Body of pancreas (tissue), 4 donors: Measurements from ENCODE around the gene GRID2IP.

Experiments
- POLR2A ChIP-seq, 3 donors: fragments of 450-650 bp; IDR thresholded peaks; one replicate each; pipeline ENCODE4 v1.6.1; 2016; ENCODE audit warnings: antibody characterized with exemption in 3 of 3, mild to moderate bottlenecking in 2 of 3
- TF ChIP-seq, protein P1 (sequence below), 7 experiments: fragments of 450-650 bp in 4 of 7; fragments of 200-600 bp in 3 of 7; sonication (generic) in 3 of 7; IDR thresholded peaks; one replicate each; pipeline ENCODE4 v1.5.1; 2016 to 2019; ENCODE audit warnings: antibody characterized with exemption in 7 of 7

DNA sequence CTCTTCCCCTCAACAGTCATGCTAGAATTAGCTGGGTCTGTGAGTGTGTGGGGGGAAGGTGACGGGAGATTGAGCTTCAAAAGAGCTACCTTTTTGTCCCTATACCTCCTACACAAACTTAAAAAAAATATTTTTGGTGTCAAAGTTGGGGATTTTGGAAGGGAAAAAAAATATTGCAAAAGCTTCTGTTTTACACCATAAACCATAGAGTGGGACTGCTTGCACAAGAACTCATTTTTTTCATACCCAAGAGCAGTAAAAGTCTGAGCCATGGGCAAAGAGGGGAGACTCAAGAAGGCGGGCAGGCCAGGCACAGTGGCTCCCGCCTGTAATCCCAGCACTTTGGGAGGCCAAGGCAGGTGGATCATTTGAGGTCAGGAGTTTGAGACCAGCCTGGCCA, 16.6 kb upstream of the GRID2IP start:
- TF ChIP-seq, protein P1, sequence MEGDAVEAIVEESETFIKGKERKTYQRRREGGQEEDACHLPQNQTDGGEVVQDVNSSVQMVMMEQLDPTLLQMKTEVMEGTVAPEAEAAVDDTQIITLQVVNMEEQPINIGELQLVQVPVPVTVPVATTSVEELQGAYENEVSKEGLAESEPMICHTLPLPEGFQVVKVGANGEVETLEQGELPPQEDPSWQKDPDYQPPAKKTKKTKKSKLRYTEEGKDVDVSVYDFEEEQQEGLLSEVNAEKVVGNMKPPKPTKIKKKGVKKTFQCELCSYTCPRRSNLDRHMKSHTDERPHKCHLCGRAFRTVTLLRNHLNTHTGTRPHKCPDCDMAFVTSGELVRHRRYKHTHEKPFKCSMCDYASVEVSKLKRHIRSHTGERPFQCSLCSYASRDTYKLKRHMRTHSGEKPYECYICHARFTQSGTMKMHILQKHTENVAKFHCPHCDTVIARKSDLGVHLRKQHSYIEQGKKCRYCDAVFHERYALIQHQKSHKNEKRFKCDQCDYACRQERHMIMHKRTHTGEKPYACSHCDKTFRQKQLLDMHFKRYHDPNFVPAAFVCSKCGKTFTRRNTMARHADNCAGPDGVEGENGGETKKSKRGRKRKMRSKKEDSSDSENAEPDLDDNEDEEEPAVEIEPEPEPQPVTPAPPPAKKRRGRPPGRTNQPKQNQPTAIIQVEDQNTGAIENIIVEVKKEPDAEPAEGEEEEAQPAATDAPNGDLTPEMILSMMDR (IDR thresholded peaks at IDR 0.05) = no peak
- no peak for TF ChIP-seq POLR2A (IDR thresholded peaks at IDR 0.05)
